K562 (cell line): ENCODE data around the gene SRL. TPM values are rescaled to one million over a fixed set of nuclear protein-coding genes. Genes with fewer than 3 reads are reported as not detected.

Source experiments
- ARID2 ChIP-seq: fragments of 450-650 bp; IDR thresholded peaks from 2 replicates; pipeline ENCODE4 v1.6.1; 2017; ENCODE audit warnings: antibody characterized with exemption, mild to moderate bottlenecking
- ESRRB ChIP-seq: fragments of 250-450 bp; sonication (Bioruptor Pico); IDR thresholded peaks from 2 replicates; pipeline ENCODE4 v1.5.0; 2020; ENCODE audit warnings: mild to moderate bottlenecking, moderate library complexity, borderline replicate concordance
- FOS ChIP-seq: IDR thresholded peaks from 3 replicates; pipeline ENCODE4 v1.6.1; 2011; ENCODE audit not compliant: insufficient read length; ENCODE audit errors: extremely low read depth
- FOXJ3 ChIP-seq: sonication (generic); formaldehyde crosslinking; IDR thresholded peaks from 2 replicates; pipeline ENCODE4 v1.4.0; 2020; ENCODE audit warnings: mild to moderate bottlenecking, missing genetic modification reagents
- KDM1A ChIP-seq, 2 experiments: fragments of 450-650 bp; IDR thresholded peaks; 2 replicates each; pipeline ENCODE4 v1.6.1; 2016; ENCODE audit warnings: mild to moderate bottlenecking in 2 of 2
- MYBL2 ChIP-seq, 2 experiments: fragments of 450-650 bp in 1 of 2; sonication (generic) in 1 of 2; formaldehyde crosslinking in 1 of 2; IDR thresholded peaks; 2 replicates each; pipeline versions ENCODE4 v1.6.1 to v1.8.1; 2017 to 2022; ENCODE audit warnings: borderline replicate concordance in 1 of 2, inconsistent platforms in 1 of 2, low read depth in 1 of 2, mild to moderate bottlenecking in 1 of 2, missing genetic modification reagents in 1 of 2, moderate library complexity in 1 of 2
- TEAD1 ChIP-seq, 2 experiments: fragments of 450-650 bp in 1 of 2; sonication (generic) in 1 of 2; formaldehyde crosslinking; IDR thresholded peaks; 2 replicates each; pipeline versions ENCODE4 v1.4.0 to v1.8.0; 2020 to 2022; ENCODE audit warnings: mild to moderate bottlenecking in 2 of 2, missing genetic modification reagents in 1 of 2
- ZNF431 ChIP-seq: sonication (generic); formaldehyde crosslinking; IDR thresholded peaks from 2 replicates; pipeline ENCODE4 v1.8.0; 2022; ENCODE audit warnings: mild to moderate bottlenecking, missing genetic modification reagents
- polyA plus RNA-seq, 8 experiments: library from polyadenylated mRNA; depleted of rRNA in 4 of 8; stranded (reverse) in 5 of 8; unstranded in 3 of 8; fragments of >200 nt; fragmentation: Nextera tagmentation in 2 of 8; fragmentation: Illumina TruSeq in 1 of 8; extraction: Ambion mirVana in 2 of 8; extraction: Trizol in 1 of 8; gene quantifications; 2 replicates each; pipeline versions ENCODE4 v1.2.1 to v1.2.3, GENCODE V29; 2011 to 2014; ENCODE audit warnings: inconsistent platforms in 1 of 8, missing spikeins in 1 of 8
- total RNA-seq, 7 experiments: library from RNA; depleted of rRNA in 6 of 7; stranded (reverse); fragments of >200 nt in 6 of 7; fragmentation: Illumina TruSeq in 2 of 7; extraction: Trizol in 2 of 7; gene quantifications; 2 replicates each; pipeline versions ENCODE4 v1.2.1 to v1.2.3, GENCODE V29; 2011 to 2021; ENCODE audit warnings: low replicate concordance in 1 of 7
- TF ChIP-seq, protein P1 (sequence below): fragments of 250-450 bp; sonication (Bioruptor Pico); IDR thresholded peaks from 2 replicates; pipeline ENCODE4 v1.8.0; 2022; ENCODE audit warnings: inconsistent platforms, mild to moderate bottlenecking, moderate library complexity, borderline replicate concordance
- TF ChIP-seq, protein P2 (sequence below): fragments of 200-600 bp; sonication (generic); IDR thresholded peaks from one replicate; pipeline ENCODE4 v1.6.1; 2012; ENCODE audit warnings: mild to moderate bottlenecking, low read depth, low read length, inconsistent platforms
- TF ChIP-seq, protein P3 (sequence below): sonication (generic); formaldehyde crosslinking; IDR thresholded peaks from 2 replicates; pipeline ENCODE4 v1.4.0; 2020; ENCODE audit warnings: mild to moderate bottlenecking, missing genetic modification reagents

SRL gene
- total and polyA plus RNA-seq, 9 of the 15 experiments (the other 6 are each of a cell fraction or from before 2014, with no cell fraction given): 0.01 TPM; not detected in 8

DNA sequence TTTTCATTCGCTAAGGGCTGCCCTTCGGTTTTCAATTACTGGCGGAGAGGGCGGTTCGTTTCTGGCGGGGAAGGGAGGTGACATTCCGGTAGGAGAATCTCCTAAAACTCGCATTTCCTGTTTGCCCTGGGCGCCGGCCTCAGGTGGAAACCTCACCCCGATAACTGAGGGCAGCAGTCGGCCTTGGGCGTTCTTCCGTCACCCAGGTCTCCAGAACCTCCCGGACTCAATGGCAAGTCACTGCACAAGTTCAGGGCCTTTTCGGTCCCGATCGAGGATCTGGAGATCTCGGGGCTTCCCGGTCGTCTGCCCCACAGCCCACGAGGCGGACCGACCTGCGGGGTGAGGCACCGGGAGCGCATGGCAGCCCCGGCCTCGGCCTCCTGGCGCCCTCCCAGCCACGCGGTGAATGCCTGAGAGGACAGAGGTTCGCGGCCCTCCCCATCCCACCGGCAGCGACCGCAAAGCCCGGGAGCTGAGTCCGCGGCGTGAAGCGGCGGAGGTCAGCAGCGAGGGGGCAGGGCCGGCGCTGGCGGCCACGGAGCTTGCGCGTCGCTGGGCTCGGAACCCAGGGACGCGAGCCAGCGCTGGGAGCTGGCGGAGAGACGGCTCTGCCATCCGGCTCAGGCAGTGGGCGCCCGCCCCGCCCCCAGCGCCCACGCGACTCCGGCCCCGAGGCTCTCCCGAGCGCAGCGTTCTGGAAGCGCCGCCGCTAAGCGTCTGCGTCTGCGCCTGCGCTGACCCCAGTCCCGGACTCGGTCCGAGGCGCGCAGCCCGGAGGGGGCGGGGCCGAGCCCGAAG, 58.4 kb downstream of the SRL start (continued):
- TF ChIP-seq, protein P1, sequence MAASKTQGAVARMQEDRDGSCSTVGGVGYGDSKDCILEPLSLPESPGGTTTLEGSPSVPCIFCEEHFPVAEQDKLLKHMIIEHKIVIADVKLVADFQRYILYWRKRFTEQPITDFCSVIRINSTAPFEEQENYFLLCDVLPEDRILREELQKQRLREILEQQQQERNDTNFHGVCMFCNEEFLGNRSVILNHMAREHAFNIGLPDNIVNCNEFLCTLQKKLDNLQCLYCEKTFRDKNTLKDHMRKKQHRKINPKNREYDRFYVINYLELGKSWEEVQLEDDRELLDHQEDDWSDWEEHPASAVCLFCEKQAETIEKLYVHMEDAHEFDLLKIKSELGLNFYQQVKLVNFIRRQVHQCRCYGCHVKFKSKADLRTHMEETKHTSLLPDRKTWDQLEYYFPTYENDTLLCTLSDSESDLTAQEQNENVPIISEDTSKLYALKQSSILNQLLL: no peak
- TF ChIP-seq MYBL2 (IDR thresholded peaks at IDR 0.05; ENCODE audit: low read depth) (no peak), MYBL2 (CRISPR knock-in tag; IDR thresholded peaks at IDR 0.05; ENCODE audit: borderline replicate concordance) (no peak), FOS (no peak), ZNF431 (CRISPR knock-in tag) (peak; percentile 45; the same call in 1 of the 2 replicates), ESRRB (CRISPR knock-in tag) (no peak), FOXJ3 (CRISPR knock-in tag) (no peak), TEAD1 (CRISPR knock-in tag; IDR thresholded peaks at IDR 0.05) (peak in 1 of 2 experiments; percentile 72; a peak in 1 of 4 replicates), ARID2 (peak; percentile 35; the same call in 1 of the 2 replicates), KDM1A (IDR thresholded peaks at IDR 0.05) (peak in 1 of 2 experiments; percentile 45; a peak in 1 of 4 replicates)
- TF ChIP-seq, protein P2, sequence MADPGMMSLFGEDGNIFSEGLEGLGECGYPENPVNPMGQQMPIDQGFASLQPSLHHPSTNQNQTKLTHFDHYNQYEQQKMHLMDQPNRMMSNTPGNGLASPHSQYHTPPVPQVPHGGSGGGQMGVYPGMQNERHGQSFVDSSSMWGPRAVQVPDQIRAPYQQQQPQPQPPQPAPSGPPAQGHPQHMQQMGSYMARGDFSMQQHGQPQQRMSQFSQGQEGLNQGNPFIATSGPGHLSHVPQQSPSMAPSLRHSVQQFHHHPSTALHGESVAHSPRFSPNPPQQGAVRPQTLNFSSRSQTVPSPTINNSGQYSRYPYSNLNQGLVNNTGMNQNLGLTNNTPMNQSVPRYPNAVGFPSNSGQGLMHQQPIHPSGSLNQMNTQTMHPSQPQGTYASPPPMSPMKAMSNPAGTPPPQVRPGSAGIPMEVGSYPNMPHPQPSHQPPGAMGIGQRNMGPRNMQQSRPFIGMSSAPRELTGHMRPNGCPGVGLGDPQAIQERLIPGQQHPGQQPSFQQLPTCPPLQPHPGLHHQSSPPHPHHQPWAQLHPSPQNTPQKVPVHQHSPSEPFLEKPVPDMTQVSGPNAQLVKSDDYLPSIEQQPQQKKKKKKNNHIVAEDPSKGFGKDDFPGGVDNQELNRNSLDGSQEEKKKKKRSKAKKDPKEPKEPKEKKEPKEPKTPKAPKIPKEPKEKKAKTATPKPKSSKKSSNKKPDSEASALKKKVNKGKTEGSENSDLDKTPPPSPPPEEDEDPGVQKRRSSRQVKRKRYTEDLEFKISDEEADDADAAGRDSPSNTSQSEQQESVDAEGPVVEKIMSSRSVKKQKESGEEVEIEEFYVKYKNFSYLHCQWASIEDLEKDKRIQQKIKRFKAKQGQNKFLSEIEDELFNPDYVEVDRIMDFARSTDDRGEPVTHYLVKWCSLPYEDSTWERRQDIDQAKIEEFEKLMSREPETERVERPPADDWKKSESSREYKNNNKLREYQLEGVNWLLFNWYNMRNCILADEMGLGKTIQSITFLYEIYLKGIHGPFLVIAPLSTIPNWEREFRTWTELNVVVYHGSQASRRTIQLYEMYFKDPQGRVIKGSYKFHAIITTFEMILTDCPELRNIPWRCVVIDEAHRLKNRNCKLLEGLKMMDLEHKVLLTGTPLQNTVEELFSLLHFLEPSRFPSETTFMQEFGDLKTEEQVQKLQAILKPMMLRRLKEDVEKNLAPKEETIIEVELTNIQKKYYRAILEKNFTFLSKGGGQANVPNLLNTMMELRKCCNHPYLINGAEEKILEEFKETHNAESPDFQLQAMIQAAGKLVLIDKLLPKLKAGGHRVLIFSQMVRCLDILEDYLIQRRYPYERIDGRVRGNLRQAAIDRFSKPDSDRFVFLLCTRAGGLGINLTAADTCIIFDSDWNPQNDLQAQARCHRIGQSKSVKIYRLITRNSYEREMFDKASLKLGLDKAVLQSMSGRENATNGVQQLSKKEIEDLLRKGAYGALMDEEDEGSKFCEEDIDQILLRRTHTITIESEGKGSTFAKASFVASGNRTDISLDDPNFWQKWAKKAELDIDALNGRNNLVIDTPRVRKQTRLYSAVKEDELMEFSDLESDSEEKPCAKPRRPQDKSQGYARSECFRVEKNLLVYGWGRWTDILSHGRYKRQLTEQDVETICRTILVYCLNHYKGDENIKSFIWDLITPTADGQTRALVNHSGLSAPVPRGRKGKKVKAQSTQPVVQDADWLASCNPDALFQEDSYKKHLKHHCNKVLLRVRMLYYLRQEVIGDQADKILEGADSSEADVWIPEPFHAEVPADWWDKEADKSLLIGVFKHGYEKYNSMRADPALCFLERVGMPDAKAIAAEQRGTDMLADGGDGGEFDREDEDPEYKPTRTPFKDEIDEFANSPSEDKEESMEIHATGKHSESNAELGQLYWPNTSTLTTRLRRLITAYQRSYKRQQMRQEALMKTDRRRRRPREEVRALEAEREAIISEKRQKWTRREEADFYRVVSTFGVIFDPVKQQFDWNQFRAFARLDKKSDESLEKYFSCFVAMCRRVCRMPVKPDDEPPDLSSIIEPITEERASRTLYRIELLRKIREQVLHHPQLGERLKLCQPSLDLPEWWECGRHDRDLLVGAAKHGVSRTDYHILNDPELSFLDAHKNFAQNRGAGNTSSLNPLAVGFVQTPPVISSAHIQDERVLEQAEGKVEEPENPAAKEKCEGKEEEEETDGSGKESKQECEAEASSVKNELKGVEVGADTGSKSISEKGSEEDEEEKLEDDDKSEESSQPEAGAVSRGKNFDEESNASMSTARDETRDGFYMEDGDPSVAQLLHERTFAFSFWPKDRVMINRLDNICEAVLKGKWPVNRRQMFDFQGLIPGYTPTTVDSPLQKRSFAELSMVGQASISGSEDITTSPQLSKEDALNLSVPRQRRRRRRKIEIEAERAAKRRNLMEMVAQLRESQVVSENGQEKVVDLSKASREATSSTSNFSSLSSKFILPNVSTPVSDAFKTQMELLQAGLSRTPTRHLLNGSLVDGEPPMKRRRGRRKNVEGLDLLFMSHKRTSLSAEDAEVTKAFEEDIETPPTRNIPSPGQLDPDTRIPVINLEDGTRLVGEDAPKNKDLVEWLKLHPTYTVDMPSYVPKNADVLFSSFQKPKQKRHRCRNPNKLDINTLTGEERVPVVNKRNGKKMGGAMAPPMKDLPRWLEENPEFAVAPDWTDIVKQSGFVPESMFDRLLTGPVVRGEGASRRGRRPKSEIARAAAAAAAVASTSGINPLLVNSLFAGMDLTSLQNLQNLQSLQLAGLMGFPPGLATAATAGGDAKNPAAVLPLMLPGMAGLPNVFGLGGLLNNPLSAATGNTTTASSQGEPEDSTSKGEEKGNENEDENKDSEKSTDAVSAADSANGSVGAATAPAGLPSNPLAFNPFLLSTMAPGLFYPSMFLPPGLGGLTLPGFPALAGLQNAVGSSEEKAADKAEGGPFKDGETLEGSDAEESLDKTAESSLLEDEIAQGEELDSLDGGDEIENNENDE: no peak
- TF ChIP-seq, protein P3, sequence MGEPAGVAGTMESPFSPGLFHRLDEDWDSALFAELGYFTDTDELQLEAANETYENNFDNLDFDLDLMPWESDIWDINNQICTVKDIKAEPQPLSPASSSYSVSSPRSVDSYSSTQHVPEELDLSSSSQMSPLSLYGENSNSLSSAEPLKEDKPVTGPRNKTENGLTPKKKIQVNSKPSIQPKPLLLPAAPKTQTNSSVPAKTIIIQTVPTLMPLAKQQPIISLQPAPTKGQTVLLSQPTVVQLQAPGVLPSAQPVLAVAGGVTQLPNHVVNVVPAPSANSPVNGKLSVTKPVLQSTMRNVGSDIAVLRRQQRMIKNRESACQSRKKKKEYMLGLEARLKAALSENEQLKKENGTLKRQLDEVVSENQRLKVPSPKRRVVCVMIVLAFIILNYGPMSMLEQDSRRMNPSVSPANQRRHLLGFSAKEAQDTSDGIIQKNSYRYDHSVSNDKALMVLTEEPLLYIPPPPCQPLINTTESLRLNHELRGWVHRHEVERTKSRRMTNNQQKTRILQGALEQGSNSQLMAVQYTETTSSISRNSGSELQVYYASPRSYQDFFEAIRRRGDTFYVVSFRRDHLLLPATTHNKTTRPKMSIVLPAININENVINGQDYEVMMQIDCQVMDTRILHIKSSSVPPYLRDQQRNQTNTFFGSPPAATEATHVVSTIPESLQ: peak; percentile 67; the same call in 1 of the 2 replicates
